SK-N-SH treated with all-trans-retinoic acid at 6 μM for 48 hours (cell line): ENCODE data around the gene CGNL1.

Source experiments
- BACH2 ChIP-seq: fragments of 250-450 bp; sonication (Bioruptor Pico); IDR thresholded peaks from 2 replicates; pipeline ENCODE4 v1.9.0; 2021; ENCODE audit warnings: mild to moderate bottlenecking, borderline replicate concordance
- CREB5 ChIP-seq: fragments of 250-450 bp; sonication (Bioruptor Pico); IDR thresholded peaks from 2 replicates; pipeline ENCODE4 v1.5.1; 2020; ENCODE audit warnings: low read depth, mild to moderate bottlenecking, moderate library complexity
- ESRRG ChIP-seq: fragments of 250-450 bp; sonication (Bioruptor Pico); IDR thresholded peaks from 2 replicates; pipeline ENCODE4 v1.6.1; 2021; ENCODE audit warnings: mild to moderate bottlenecking
- PATZ1 ChIP-seq: fragments of 250-450 bp; sonication (Bioruptor Pico); IDR thresholded peaks from 2 replicates; pipeline ENCODE4 v1.8.0; 2020; ENCODE audit warnings: mild to moderate bottlenecking, moderate library complexity, borderline replicate concordance
- PPARA ChIP-seq: fragments of 250-450 bp; sonication (Bioruptor Pico); IDR thresholded peaks from 2 replicates; pipeline ENCODE4 v1.5.0; 2020; ENCODE audit warnings: mild to moderate bottlenecking, borderline replicate concordance
- RARB ChIP-seq: fragments of 250-450 bp; sonication (Bioruptor Pico); IDR thresholded peaks from 2 replicates; pipeline ENCODE4 v1.8.0; 2021; ENCODE audit warnings: mild to moderate bottlenecking, moderate library complexity
- SNAI2 ChIP-seq: fragments of 250-450 bp; sonication (Bioruptor Pico); IDR thresholded peaks from 2 replicates; pipeline ENCODE4 v1.5.0; 2020; ENCODE audit warnings: mild to moderate bottlenecking, moderate library complexity
- ZFP30 ChIP-seq: fragments of 450-650 bp; formaldehyde crosslinking; IDR thresholded peaks from 2 replicates; pipeline ENCODE4 v1.5.0; 2022; ENCODE audit warnings: mild to moderate bottlenecking, moderate library complexity
- ZNF565 ChIP-seq: fragments of 450-650 bp; formaldehyde crosslinking; conservative IDR thresholded peaks from 2 replicates; pipeline ENCODE4 v1.5.0; 2020; ENCODE audit warnings: low read depth, mild to moderate bottlenecking, moderate library complexity
- ZNF70 ChIP-seq: fragments of 450-650 bp; formaldehyde crosslinking; IDR thresholded peaks from 2 replicates; pipeline ENCODE4 v1.5.0; 2020; ENCODE audit warnings: mild to moderate bottlenecking, moderate library complexity
- ZNF8 ChIP-seq: fragments of 450-650 bp; formaldehyde crosslinking; IDR thresholded peaks from 2 replicates; pipeline ENCODE4 v1.5.0; 2020; ENCODE audit warnings: mild to moderate bottlenecking, moderate library complexity

- no peak for TF ChIP-seq PATZ1 (CRISPR knock-in tag)
- TF ChIP-seq CREB5 (CRISPR knock-in tag): no peak
- no peak for TF ChIP-seq RARB (CRISPR knock-in tag)
- TF ChIP-seq ZNF8 (CRISPR knock-in tag): no peak
- no peak for TF ChIP-seq ESRRG (CRISPR knock-in tag)
- TF ChIP-seq PPARA (CRISPR knock-in tag): no peak
- no peak for TF ChIP-seq BACH2 (CRISPR knock-in tag)
- no peak for TF ChIP-seq SNAI2
- no peak for TF ChIP-seq ZNF565
- no peak for TF ChIP-seq ZNF70 (CRISPR knock-in tag)
- no peak for TF ChIP-seq ZFP30
Measured at GRCh38 chr15:57505949-57506391, 129.7 kb downstream of the CGNL1 start.
